ENCODE results near the gene DCAF6. TPM values are rescaled to one million over a fixed set of nuclear protein-coding genes. Genes with fewer than 3 reads are reported as not detected.
"Not testable (repeated sequence)": the region's sequence is repeated elsewhere in the genome, so short reads cannot be mapped to it uniquely, and the experiment has no call there.

The DCAF6 gene
- total RNA-seq, 1 experiment from 2014 or later, result 20.4 TPM

- DNase-seq (ENCODE audit: low spot score), result no peak
Observed at GRCh38 chr1:168019407-168019806, 82.9 kb downstream of the DCAF6 start.

- no peak for DNase-seq (ENCODE audit: low spot score)
Observed at GRCh38 chr1:168031198-168031597, 94.7 kb downstream of the DCAF6 start.

- DNase-seq (ENCODE audit: low spot score), result no peak
Observed at GRCh38 chr1:168031627-168032026, 95.1 kb downstream of the DCAF6 start.

GRCh38 chr1:168032029-168032428 is 95.5 kb downstream of the DCAF6 start:
- DNase-seq (ENCODE audit: low spot score), result no peak

GRCh38 chr1:168035345-168035744 is 98.9 kb downstream of the DCAF6 start:
- DNase-seq (ENCODE audit: low spot score), result no peak

GRCh38 chr1:168042362-168042761 is 105.9 kb downstream of the DCAF6 start:
- DNase-seq (ENCODE audit: low spot score), result no peak

GRCh38 chr1:168045311-168045710 is 108.8 kb downstream of the DCAF6 start:
- no peak for DNase-seq (ENCODE audit: low spot score)

GRCh38 chr1:168050307-168050706 is 113.8 kb downstream of the DCAF6 start:
- DNase-seq (ENCODE audit: low spot score), result no peak

GRCh38 chr1:168050880-168051279 is 114.4 kb downstream of the DCAF6 start:
- DNase-seq (ENCODE audit: low spot score), result no peak

- no peak for DNase-seq (ENCODE audit: low spot score)
Observed at GRCh38 chr1:168053681-168054080, 117.2 kb downstream of the DCAF6 start.

GRCh38 chr1:168054117-168054516 is 117.6 kb downstream of the DCAF6 start:
- no peak for DNase-seq (ENCODE audit: low spot score)

- not testable (repeated sequence) for DNase-seq (ENCODE audit: low spot score)
Observed at GRCh38 chr1:168056152-168056551, 119.7 kb downstream of the DCAF6 start.

- DNase-seq (ENCODE audit: low spot score), result no peak
Observed at GRCh38 chr1:168057355-168057754, 120.9 kb downstream of the DCAF6 start.

- no peak for DNase-seq (ENCODE audit: low spot score)
Observed at GRCh38 chr1:168057921-168058320, 121.4 kb downstream of the DCAF6 start.

GRCh38 chr1:168064216-168064615 is 127.7 kb downstream of the DCAF6 start:
- no peak for DNase-seq (ENCODE audit: low spot score)

GRCh38 chr1:168065506-168065905 is 129.0 kb downstream of the DCAF6 start:
- DNase-seq (ENCODE audit: low spot score), result no peak

GRCh38 chr1:168069384-168069783 is 132.9 kb downstream of the DCAF6 start:
- no peak for DNase-seq (ENCODE audit: low spot score)

- DNase-seq (ENCODE audit: low spot score), result no peak
Observed at GRCh38 chr1:168079761-168080160, 143.3 kb downstream of the DCAF6 start.

GRCh38 chr1:168081373-168082007 is 145.0 kb downstream of the DCAF6 start:
- DNase-seq (ENCODE audit: low spot score), result no peak

GRCh38 chr1:168082008-168082876 is 145.8 kb downstream of the DCAF6 start:
- DNase-seq (ENCODE audit: low spot score), result peak; percentile 89

GRCh38 chr1:168083456-168084325 is 147.2 kb downstream of the DCAF6 start:
- no peak for DNase-seq (ENCODE audit: low spot score)
